GM19193 (cell line): ENCODE data around the gene PAQR7.

ENCODE experiments used
- POLR2A ChIP-seq: IDR thresholded peaks from 4 replicates; pipeline ENCODE4 v1.6.1; 2011; ENCODE audit not compliant: insufficient read depth, insufficient read length; ENCODE audit errors: extremely low read depth

PAQR7 gene

GRCh38 chr1:25813071-25813733 lies 62.3 kb downstream of the PAQR7 start:
- TF ChIP-seq POLR2A, result no peak
